NB4 (cell line): Measurements from ENCODE around the gene LDLRAD4.

Source experiments
- CTCF ChIP-seq: IDR thresholded peaks from one replicate; pipeline ENCODE4 v1.5.1; 2012; ENCODE audit warnings: low read depth, low read length
- POLR2A ChIP-seq: IDR thresholded peaks from 2 replicates; pipeline ENCODE4 v1.6.1; 2011; ENCODE audit warnings: mild to moderate bottlenecking; ENCODE audit not compliant: insufficient read length; ENCODE audit errors: extremely low read depth

GRCh38 chr18:13526519-13526918 lies 308.0 kb downstream of the LDLRAD4 start:
- TF ChIP-seq CTCF: no peak
- TF ChIP-seq POLR2A: no peak
